ENCODE data around the gene DLG2. TPM values are rescaled to one million over a fixed set of nuclear protein-coding genes. Genes with fewer than 3 reads are reported as not detected.

Gene DLG2
- total and polyA plus RNA-seq, 9 of the 15 experiments (the other 6 are each of a cell fraction or from before 2014, with no cell fraction given), result 0.52 to 1.6 (median 0.95) TPM

GRCh38 chr11:85541683-85542082 is 85.5 kb downstream of the DLG2 start (continued):
- TF ChIP-seq, protein P1, sequence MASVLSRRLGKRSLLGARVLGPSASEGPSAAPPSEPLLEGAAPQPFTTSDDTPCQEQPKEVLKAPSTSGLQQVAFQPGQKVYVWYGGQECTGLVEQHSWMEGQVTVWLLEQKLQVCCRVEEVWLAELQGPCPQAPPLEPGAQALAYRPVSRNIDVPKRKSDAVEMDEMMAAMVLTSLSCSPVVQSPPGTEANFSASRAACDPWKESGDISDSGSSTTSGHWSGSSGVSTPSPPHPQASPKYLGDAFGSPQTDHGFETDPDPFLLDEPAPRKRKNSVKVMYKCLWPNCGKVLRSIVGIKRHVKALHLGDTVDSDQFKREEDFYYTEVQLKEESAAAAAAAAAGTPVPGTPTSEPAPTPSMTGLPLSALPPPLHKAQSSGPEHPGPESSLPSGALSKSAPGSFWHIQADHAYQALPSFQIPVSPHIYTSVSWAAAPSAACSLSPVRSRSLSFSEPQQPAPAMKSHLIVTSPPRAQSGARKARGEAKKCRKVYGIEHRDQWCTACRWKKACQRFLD (CRISPR knock-in tag; IDR thresholded peaks at IDR 0.05), result no peak

DNA sequence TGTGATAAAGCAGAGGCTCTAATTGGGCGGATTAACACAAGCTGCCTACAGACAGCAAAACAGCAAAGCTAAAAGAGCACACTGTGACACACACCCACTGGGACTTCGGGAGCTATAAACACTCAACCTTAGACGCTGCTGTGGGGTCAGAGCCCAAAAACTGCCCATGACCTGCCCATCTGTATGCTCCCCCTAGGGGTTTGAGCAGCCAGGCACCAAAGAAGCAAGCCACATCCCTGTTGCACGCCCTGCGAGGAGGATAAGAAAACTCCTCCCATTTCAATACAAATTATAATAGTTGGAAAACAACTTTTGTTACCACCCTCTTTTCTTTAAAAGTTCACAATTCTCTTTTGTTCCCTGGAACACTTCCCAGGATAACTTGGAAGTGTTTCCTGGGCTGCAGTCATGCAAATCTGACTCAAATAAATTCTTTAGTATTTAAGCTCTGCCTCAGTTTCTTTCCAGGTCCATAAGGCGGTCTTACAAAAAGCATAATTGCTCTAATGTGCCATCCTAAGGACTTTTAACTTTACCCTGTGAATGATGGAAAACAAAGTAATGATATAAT is 86.4 kb downstream of the DLG2 start:
- BruUV-seq (replicated peaks), result no TSS peak
- DNase-seq (ENCODE audit: extremely low read depth in 1 of 4, low spot score in 3 of 4), result no peak
- ChIA-PET POLR2A (interaction anchor here (0.7 kb wide), 2 partner anchors 15 to 1067 kb away, joined by 3 read pairs; no protein-coding TSS in a partner anchor), CTCF (ENCODE audit: low intra/inter-chr PET ratio) (no interaction called here)
- intact Hi-C loops (cut with micrococcal nuclease), result no loop called here
- H3K27me3 ChIP-seq (ENCODE audit: control insufficient read depth in 2 of 2, insufficient read depth in 2 of 2, low read length in 2 of 2), result no peaks in the 10 kb centered on the region
- H3K4me2 ChIP-seq (ENCODE audit: insufficient read depth, low read length), result no peak overlapping the region
- H3K27ac ChIP-seq (ENCODE audit: extremely low read depth, low read depth, low read length), result no peak overlapping the region
- 1% methylated on average over 4 of the region's 6 CpGs for WGBS (ENCODE audit: insufficient coverage, low coverage, missing lambda C conversion rate)
- no peaks in the 10 kb centered on the region for H3K4me1 ChIP-seq (replicated peaks in 1 of 2; ENCODE audit: control insufficient read depth in 2 of 2, insufficient read depth in 2 of 2, low read length in 2 of 2)
- no peak overlapping the region for H3K4me3 ChIP-seq
- H3K36me3 ChIP-seq (ENCODE audit: control insufficient read depth, insufficient read depth, low read length), result no peaks in the 10 kb centered on the region
- TF ChIP-seq KLF16 (IDR thresholded peaks at IDR 0.05) (no peak), ELK1 (CRISPR knock-in tag; IDR thresholded peaks at IDR 0.05) (no peak), DDX20 (tag; IDR thresholded peaks at IDR 0.05; ENCODE audit: low read depth) (no peak), ZNF263 (CRISPR knock-in tag; IDR thresholded peaks at IDR 0.05; ENCODE audit: borderline replicate concordance) (no peak), HCFC1 (IDR thresholded peaks at IDR 0.05; ENCODE audit: low read depth, low read length) (no peak), ZNF175 (CRISPR knock-in tag; IDR thresholded peaks at IDR 0.05; ENCODE audit: low read depth) (no peak), ZNF444 (CRISPR knock-in tag; IDR thresholded peaks at IDR 0.05) (no peak), ZNF134 (CRISPR knock-in tag; conservative IDR thresholded peaks at IDR 0.05) (no peak), MAFG (tag; conservative IDR thresholded peaks at IDR 0.05) (no peak)
- H3K9me3 ChIP-seq (replicated peaks; ENCODE audit: control insufficient read depth, insufficient read depth, low read depth, low read length), result no peaks in the 10 kb centered on the region
- in situ Hi-C loops (cut with MboI), result no loop called here
- no peaks in the 10 kb centered on the region for H3K9me1 ChIP-seq (ENCODE audit: control insufficient read depth, insufficient read depth, low read length)
- no peak overlapping the region for H2AFZ ChIP-seq (ENCODE audit: low read depth, low read length)
- H4K20me1 ChIP-seq (replicated peaks; ENCODE audit: control insufficient read depth, insufficient read depth, low read length), result no peaks in the 10 kb centered on the region
- no peaks in the 10 kb centered on the region for H3K79me2 ChIP-seq (ENCODE audit: control insufficient read depth, insufficient read depth, low read length)
- FAIRE-seq, result no peak
- no peak for ATAC-seq
- no peak overlapping the region for H3K9ac ChIP-seq (ENCODE audit: insufficient read depth in 1 of 2, low read depth in 2 of 2, low read length in 2 of 2)

Measured in K562 (cell line).